Pons (tissue), 1 donor: ENCODE results near the gene DGKG.

Experiments used
- DNase-seq: peaks from one replicate; pipeline ENCODE4 v3.0.0-alpha.2; 2016; ENCODE audit warnings: low spot score

The DGKG gene

DNA sequence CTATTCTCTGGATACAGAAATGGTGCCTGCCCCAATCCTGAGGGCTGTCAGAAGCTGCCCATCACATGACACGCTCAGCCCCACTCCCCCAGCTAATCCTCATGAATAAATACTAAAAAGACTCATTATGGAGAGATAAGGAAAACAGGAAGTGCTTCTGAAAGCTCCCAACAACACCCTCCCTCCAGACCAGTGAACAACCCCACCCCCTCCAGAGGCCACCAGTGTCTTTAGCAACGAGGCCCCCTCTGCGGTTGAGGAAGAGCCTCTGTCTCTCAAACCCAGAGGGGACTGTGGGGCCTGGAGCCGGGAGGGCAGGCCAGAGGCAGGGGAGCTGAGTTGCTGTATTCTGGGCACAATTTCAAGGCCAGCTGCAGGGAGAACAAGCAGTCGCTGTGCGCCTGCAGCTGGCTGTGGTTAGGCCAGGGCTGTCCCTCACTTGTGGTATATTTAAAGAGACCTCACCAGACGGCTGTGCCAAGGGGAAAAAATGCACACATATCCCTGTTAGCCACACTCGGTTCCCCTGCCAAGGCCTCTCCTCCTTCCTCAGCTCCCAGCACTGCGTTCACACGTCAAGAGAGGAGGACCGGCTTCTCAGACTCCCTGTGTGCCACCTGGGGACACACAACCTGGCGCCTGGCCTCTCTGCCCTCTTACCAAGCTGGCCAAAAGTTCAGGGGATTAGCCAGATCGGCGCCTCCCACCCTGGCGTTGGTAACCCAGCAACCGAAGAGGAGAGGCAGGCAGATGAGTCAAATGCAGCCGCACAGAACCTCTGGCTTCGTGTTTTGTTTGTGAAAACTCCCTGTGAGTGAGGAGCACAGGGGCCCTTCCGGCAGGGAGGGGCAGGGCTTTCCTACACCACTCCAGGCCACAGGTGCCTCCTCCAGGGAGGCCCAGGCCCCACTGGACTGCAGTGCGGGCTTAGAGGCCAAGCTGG, 152.0 kb downstream of the DGKG start:
- peak; percentile 99 for DNase-seq

DNA sequence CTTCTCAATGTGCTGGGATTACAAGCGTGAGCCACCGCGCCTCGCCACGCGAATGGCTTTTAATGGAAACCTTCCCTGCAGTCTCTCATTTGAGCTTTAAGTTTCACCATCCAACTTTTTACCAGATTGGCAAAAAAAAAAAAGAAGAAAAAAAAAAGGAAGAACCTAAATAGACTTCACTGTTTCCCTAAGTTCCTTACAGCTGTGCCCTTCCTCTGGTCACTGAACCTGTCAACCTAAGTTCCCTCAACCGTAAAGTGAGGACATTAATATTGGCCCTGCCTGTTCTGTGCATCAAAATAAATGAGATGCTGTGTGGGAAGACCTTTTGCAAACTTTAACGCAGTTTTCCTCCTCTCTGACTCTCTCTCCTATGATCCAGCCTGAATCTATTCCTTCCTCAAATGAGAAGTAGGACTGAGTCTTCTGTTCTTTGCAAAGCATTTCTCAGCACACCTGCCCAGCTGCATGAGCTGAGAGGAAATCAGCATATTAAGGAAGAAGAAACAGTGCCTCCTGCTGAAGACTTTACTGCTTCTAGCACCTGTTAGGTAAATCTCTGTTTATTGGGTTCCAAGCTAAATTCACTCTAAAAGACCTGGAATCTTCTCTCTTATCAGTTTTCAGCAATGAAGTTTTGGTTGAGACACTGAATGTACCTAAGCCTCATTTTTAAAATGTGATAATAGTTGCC, 153.6 kb downstream of the DGKG start:
- no peak for DNase-seq

DNA sequence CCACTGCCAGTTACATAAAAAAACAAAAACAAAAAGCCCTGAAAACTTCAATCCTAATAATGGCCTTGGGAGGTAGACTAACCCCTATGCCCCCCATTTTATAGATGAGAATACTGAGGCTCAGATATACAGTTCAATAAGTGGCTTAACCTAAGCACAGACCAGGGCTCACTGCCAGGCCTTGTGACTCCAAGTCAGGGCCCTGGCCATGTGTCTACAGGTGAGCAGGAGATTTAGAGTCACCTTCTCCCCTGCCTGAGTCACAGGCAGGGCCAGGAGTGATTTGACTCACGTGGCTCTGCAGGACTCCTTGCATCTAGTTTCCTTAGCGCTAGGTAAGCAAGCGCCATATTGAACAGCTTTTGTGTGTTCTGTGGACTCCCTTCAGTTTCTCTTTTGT, 154.5 kb downstream of the DGKG start:
- no peak for DNase-seq

DNA sequence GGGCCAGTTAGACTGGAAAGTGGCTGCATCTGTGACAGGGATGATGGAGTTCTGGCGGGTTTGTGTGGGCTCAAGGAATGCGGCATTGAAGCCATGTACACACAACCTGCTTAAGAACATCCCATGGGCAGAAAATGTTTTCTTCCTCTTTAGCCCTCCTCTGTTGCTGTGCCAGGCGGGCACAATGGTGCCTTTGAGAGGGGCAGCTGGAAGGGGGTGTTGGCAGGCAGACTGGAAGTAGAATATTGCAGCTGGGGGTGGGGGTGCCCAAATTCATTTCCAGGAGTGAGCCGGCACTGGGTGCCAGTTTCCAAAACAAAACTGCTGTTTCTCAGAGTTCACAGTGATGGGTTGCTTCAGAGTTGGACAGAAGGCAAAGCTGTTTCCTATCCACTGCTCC, 161.3 kb downstream of the DGKG start:
- peak; percentile 94 for DNase-seq

DNA sequence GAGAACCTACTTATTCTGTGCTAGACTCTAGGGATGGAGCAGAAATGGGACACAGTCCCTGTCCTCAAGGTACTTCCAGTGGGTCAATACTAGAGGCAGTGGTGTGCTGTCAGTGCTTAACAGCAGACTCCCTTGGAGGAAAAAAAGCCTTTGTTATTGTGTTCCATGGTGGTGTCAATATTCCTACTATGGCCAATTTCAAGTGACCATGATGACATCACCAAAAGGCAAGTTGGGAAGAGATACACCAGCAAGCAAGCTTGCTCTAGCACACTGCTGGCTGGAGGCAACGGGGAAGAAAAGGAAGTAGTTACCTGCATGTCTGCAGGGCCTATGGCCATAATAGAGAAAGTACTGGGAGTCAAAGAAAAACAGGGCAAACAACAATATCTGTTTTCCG, 163.6 kb downstream of the DGKG start:
- DNase-seq: no peak

DNA sequence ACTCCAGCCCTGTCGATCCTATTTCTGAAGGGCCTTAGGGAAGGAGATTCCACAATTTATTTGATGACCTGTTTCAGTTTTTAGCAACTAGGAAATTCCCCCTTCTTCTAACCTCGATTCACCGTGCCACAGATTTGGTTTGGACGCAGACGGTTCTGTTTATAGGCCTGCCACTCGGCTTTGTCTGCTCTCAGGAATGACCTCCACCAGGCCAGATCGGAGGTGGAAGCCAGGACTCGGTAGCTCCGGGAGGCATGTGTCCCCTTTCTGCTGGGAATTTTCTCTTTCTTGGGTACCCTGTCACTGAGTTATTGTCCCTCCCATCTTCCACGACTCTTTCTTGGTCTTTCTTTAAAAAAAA, 167.6 kb downstream of the DGKG start:
- DNase-seq: no peak

DNA sequence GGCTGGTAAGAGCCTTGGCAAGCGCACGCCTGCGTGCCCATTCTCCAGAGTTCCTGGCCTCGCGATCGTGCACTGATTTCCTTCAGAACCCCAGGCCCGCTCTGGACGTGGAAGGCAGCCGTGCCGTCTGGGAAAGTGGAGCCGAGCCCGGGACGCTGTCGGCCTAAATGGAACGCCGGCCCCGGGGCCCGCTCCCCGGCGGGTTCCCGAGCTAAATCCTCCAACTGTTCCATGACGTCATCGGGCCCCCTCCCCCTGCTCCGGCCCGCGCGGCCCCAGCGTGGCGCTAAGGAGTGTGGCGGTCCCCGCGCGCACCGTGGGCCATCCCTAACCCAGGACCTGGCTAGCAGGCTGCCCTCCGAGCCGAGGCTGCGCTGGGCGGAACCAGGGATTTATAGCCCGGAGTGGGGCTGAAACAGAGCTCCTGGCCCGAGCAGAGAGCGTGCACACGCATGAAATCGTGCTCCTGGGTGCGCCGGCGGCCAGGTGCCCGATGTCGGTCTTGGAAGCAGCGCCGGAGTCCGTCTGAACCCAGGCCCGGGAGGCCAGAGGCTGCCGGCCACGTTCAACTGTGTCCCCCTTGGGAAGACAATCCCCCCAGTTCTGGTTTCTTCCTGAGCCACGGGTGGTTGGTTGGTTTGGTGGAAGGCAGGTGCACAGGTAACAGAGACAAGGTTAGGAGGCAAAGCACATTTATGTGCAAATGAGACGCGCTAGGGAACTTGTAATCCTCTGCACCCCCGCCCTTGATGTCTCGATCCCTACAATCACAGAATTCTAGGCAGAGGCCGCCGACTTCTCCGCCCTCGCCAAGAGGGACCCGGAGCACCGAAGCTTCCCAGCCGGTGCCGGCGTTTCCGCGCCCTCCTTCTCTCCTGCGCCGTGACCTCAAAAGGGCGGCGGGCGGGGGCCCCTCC, 168.2 kb downstream of the DGKG start:
- DNase-seq: no peak

DNA sequence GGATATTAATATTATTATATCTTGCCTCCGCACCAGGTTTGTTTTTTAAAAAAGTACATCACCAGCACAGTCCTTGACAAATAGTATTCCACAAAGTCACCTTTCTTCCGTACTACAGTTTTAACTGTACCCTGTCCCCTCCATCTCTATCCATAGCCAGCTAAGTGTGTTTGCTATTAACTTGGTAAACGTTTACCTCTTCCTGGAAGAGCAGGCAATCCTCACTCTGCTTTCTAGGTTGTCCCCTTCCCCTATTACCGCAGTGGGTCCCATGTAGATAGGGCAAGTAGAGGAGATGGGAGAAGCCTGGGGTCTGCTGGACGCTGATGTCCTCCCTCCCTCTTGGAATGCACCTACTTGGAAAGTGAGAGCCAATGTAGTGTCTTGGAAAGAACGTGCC, 169.2 kb downstream of the DGKG start:
- no peak for DNase-seq

DNA sequence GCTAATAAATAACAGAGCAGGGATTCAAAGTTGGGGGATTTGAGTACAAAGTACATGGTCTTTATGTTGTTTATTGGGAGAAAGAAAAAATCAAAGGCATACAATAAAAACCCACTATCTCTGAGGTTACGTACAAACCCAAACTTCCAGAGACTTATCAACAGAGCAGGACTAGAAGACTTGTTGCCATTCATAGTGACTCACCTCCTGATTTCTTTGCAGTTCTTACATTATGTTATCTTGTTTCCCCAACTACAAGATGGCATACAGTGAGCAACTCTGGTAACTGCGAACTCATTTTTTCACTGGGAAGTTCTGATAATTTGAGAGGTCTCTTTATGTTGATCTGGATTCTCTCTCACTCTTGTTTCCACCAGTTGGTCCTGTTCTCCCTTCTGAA, 172.5 kb downstream of the DGKG start:
- no peak for DNase-seq

DNA sequence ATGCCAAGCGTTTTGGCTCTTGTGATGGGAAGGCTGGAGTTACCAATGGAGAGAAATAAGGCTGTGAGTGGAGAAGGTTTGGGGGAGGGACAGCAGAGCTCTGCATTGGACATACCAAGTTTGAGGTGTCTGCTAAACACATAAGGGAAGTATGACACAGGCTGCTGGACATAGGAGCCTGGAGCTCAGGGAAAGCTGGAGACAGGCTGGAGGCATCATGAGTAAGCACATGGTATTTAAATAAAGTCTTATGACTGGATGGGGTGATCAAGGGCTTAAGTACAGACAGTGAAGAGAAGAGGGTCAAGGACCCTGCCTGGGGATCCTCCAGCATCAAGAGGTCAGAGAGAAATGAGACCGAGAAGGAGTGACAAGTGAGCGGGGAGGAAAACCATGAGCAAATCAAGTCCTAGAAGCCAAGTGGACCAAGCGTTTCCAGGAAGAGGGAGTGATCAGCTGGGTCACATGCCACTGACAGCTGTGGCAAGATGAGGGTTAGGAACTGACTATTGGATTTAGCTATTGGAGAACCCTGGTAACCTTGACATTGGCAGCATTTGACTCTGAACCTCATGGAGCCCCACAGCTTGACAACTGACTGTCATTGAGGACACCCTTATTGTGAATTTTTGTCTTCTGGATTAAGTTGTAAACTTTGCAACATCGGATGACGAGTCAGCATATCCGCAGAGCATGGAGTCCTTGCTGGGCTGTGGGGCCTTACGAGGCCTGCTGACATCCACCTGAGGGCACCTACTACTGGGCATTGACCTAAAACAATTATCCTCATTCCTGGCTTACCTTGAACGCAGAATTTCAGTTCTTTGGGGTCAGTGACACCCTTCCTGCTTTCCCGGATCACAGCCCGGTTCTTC, 174.4 kb downstream of the DGKG start:
- DNase-seq: no peak

DNA sequence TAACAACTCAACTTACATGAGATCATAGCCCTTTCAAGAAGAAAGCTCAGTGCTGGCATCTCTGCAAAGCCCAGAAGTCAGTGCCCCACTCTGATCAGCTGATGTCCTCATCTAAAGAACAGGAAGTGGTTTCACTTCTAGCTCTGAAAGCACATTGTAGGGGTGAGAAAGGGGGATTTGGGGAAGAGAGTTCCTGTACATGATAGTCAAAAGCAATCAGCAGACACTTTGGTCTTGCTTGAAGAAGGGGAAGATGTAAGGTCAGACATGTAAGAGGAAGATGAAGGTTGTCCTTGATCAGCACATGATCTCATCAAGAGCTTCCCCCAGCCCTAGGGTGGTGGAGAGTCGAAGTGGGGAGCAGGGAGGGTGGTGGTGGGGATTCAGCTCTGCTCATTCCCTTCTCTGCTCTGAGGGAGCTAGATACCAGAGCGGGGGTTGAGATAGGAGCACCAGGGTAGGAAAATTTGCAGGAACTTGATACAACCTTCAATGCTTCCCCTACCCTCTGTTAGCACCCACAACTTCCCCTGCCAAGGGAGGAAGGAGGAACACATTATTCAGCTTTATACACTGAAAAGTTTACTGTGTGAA, 176.7 kb downstream of the DGKG start:
- peak; percentile 88 for DNase-seq

DNA sequence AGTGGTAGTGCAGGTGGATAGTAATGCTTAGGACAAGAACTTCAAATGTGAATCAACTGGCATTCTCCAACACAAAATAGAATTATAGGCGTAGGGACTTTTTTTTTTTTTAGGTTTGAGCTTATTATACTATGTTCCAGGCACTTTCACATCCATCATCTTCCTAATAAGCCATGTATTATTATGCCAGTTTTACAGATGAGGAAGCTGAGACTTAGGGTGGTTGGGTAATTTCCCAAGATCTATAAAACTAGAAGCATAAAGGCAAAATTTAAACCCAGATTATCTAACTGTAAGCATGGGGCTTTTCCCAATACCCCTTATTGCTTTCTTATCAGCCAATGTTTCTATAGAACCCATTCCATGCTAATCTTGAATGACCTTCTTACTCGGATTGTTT, 178.0 kb downstream of the DGKG start:
- DNase-seq: no peak

DNA sequence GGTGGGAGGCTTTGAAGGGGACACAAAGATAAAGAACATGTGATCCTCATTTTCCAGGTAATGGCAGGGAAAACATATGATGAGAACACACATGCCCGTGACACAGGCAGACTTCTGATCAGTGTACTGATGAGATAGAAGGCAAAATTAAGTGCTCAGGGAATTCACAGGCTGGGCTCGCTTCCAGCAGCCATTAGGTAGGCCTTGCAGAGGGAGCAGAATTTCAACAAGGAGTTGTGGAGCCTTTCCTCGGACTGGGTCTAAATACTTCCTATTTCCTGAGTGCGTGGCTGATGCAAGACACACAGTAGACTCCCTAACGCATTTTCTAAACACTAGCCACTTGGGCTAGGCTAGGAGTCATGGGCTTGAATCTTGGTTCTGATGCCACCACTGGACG, 179.2 kb downstream of the DGKG start:
- no peak for DNase-seq

DNA sequence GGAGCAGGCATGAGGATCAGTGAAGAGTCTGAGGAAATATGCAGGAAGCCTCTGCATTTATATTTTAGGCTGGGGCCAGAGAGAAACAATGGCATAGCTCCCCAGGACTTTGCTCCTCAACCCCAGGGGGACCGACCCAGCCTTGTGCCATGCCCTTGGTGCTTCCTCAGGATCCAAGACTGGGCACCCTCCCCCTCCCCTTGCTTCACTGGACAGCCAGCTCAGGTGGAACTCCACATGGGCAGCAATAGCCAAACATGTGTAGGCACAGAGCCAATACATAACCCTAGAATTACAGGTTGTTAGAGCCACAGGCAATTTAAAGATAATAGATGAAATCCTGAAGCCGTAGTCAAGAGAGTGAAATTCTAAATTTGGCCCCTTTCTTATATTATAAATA, 180.1 kb downstream of the DGKG start:
- no peak for DNase-seq

DNA sequence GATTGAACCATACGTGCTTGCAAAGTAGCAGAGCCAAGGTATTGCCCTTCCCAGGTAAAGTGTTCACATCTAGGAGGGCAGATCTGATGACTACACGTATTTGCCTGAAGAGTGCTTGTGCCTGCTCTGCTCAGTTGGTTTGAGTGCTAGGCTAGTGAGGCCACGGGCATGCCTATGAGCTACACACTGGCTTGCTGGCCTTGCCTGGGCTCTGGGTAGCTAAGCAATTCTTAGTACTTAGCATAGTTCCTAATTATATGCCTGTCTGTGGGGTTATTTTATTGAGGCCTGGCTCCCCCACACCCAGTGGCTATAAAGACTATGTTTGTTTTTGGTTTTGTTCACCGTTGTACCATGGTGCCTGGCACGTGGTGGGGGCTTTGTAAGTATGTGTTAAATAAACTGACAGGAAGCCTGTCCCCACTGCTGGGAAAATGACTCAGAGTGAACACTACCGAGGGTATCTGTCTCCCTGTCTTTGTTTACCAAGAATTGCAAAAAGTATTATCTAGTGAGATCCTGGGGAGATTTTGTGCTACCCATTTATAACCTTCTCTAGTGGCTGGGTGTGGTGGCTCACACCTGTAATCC, 181.0 kb downstream of the DGKG start:
- no peak for DNase-seq

DNA sequence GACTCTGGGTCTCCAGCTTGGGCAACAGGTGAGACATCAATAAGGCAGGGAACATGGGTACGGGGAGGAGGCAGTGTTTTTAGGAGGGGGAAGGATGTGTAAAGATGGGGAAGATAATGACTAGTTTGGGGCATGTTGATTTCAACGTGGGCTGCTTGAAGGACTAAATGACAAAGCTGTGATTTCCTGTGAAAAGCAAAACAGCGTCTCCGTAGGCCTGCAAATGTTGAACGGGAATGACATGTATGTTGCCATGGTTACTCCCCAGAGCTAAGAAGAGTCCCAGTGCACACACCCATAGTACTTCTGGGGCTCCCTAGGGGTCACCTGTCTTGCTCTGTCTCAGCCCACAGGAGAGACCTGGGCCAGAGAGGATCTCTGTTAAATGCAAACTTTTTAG, 181.9 kb downstream of the DGKG start:
- DNase-seq: no peak

DNA sequence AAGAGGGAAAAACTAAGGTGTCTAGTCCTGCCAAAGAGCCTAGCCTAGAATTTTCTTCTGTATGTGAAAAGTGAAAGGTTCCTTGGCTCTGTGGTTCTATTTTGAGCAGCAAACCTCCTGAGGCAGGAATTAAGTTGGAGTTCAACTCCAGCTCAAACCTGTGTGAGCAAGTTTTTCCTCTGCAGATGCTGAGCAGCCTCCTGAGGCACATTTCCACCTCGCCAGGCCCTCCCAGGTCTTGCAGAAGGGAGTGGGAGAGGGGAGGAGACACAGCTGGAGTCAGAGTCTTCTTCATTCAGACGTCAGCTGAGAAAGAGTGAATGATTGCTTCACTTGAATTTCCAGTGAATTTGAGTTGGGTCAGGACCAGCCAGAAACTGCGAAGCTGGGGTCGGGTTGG, 183.6 kb downstream of the DGKG start:
- no peak for DNase-seq

DNA sequence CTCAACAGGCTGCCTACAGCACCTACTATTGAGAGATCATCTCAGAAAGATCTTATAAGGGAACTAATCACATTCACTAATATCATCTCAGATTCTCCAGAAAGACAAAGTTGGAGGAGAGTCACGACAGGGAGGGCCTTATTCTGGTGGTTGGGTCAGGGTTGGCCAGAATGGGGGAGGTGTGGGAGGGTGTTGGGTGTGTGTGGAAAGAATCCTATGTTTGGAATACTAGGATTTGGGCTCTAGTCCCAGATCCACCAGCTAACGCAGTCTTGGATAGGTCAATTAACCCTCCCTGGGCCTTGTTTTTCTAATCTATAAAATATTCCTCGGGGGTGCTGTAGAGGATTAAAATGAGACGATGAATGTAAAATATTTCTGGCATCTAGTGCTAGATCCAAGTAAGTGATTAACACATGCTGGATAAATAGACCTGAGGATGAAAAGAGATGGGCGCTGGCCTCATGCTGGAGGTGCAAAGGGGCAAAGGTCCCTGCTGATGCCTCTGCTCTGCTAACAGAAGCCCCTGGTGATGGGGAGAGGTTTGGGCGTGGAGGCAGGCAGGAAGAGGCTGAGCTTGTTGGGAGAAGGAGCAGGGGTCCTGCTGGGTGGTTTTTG, 185.6 kb downstream of the DGKG start:
- no peak for DNase-seq

DNA sequence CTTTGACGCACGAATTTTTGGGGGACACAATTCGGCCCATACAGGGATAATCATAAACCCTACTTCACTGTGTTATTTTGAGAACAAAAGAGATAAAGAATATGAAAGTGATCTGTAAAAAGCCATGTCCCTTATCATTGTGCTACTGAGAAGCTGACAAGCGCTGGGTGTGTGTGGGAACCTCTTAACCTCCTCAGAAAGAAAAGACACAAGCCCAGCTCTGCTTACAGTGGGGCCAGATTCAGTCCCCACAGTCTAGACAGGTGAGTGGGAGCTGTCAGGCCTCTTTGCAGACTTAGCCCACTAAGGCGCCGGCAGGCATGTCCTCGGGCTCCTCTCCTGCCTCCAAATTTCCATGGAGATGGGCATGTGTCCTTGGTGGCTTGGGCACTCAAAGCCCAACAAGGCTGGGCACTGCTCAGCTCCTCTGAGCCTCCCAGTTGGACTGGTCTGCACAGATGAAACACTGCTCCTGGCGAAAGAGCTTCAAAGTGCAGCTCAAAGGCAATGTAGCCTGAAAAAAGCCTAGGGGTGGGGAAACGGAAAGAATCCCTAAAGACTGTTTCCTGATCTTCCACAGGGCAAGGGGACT, 188.7 kb downstream of the DGKG start:
- DNase-seq: no peak

DNA sequence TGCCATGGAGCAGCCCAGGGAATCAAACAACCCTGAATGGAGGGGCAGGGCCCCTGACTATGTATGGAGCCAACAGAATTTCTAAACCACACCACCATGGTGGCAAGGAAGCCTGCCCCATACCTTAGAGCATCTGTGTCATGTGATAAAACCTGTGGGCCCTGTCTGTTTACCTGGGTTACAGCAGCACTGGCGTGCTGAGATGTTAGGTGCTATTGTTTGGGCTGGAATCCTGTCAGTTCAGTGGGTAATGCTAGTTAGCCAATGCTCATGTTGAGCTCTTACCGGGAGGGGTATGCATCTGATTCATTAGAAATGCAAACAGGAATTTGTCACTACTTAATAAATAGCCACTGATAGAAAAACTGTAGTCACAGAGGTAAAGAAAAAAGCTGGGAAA, 189.7 kb downstream of the DGKG start:
- no peak for DNase-seq
